Daoy (cell line): Measurements from ENCODE around the gene NCS1. TPM values are rescaled to one million over a fixed set of nuclear protein-coding genes. Genes with fewer than 3 reads are reported as not detected.
"Not testable (repeated sequence)": the region's sequence is repeated elsewhere in the genome, so short reads cannot be mapped to it uniquely, and the experiment has no call there.

Source experiments
- DNase-seq: peaks from one replicate; pipeline ENCODE4 v3.0.0-alpha.2; 2015; ENCODE audit warnings: low read depth
- total RNA-seq: library from RNA; depleted of rRNA; stranded (reverse); fragments of >200 nt; shearing (Covaris generic); gene quantifications from 2 replicates; pipeline ENCODE4 v1.2.3, GENCODE V29; 2014

NCS1 gene
- total RNA-seq, 1 experiment from 2014 or later = 49.6 TPM

DNA sequence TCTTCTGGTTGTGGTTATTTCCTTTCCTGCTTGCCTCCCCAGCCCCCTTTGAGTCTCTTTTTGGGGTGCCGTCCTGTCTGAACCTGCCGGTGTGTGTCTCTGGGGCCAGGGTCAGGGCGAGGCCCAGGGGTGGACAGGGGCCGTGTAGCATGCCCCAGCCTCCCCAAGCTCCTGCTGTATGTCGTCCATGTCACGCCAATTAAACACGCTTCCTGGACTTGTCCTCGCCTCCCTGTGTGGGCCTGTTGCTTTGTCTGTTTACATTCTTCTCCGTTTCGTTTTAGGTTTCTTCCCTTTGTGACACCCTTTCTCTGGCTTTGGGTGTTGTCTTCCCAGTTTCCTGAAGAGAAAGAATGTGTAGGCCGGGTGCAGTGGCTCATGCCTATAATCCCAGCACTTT, 64.9 kb downstream of the NCS1 start:
- peak; percentile 73 for DNase-seq

DNA sequence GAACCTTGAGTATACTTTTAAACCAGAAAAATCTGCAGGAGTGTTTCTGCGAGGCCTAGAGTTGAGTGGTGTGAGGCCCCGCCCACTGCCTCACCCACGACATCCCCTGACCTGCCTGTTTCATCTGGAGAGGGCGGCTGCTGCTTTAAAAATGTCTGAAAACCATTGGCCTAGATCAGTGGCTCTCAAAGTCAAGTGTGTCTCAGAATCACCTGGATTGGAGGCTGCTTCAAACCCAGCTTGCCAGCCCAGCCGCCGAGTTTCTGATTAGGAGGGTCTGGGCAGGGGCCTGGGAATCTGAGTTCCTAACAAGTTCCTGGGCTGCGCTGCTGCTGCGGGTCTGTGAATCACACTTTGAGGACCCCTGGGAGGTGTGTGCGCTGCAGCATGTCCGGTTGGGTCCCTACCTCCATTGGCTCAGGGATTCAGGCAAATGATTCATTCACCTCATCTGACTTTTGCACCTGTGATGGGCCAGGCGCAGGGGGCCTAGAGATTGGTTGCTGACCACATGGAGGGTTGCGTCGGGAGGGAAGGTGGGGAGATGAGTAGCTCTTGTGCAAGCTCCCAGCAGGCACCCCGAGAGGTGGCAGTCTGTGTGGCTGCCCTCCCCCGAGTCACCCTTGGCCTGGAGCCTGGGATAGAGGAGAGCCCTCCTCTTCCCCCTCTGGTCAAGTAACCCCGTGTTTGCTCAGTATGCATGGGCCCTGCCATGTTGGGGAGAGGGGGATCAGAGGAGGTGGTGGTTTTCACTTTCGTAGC, 65.7 kb downstream of the NCS1 start:
- DNase-seq = no peak

DNA sequence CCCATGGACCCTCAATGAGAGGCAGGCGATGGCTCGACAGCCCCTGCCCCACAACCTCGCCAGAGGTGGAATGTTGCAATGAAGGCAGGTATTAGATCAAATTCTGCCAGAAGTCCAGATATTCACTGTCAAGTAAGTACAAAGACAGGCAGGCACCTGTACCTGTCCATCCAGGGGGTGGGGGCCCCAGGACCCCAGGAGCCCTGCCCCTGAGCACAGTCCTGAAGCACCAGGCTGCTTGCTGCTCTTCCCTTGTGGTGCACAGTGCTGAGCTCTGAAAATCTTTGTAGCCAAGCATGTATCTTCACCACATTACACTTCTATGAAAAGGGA, 67.1 kb downstream of the NCS1 start:
- no peak for DNase-seq

DNA sequence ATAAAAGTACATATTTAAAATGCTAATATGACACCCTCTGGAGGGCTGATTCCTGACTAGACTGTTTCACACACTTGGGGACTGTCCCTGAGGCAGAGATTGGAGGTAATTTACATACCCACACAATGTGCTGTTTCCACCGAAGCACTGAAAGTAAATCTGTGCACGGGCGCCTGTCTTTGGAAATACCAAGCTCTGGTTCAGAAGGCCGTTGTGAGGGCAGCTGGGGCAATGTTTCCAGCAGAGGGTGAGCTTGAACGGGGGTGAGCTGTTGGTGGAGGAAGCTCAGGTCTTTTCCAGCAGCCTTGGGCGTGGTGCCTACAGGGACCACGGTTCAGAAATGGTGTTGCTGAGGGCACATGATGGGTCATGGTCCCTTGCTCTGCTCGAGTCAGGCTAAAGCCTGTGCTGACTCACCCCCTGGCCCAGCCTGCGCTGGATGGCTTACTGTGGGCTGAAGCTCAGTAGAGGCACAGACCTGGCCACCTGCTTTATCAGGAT, 67.6 kb downstream of the NCS1 start:
- DNase-seq = peak; percentile 65

DNA sequence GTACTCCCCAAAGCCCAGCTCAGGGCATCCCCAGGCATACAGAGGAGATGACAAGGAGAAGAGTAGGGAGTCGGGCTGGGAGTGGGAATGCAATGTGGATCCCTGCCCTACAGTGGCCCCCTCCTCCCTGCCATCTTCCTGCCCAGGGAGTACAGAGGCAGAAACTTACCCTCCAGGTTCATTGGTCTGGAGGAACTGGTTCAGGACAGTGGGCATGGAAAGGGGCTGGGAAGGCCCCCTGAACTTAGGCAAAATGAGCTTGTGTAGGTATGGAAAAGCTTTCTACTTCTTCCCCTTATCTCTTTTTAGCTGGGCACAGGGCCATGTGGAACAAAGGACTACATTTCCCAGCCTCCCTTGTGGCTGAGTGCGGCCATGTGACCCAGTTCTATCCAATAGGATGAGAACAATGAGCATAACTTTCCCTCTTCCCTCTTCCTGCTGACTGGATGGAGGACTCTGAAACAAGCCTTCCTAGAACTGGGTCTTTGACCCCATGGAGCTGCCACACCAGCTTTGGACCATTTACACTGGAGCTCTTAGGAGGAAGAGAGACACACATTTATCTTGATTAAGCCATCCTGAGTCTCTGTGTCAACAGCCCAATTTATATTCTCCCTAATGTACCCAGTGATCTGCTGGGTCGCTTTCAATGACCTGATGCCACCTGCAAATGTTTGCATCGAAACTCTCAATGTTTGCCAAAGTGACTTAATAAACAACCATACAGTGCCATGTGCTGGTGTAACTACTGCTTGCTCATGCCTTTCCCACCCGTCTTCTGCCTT, 68.4 kb downstream of the NCS1 start:
- peak; percentile 84 for DNase-seq

DNA sequence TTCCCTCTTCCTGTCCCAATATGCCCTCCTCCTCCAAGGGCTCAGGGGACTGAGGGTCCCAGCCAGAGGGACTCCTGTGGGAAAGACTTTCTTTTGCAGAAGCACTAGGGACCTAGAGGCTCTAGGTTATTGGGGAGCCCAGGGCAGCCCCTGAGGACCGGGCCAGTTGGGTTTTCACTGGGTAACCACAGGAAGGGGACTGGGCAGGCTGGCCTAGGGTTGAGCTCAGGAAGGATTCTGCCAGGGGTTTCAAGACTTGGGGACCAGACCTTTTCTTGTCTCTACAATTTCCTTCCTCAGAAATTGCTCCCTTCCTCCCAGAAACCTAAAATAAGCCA, 69.0 kb downstream of the NCS1 start:
- DNase-seq = no peak

DNA sequence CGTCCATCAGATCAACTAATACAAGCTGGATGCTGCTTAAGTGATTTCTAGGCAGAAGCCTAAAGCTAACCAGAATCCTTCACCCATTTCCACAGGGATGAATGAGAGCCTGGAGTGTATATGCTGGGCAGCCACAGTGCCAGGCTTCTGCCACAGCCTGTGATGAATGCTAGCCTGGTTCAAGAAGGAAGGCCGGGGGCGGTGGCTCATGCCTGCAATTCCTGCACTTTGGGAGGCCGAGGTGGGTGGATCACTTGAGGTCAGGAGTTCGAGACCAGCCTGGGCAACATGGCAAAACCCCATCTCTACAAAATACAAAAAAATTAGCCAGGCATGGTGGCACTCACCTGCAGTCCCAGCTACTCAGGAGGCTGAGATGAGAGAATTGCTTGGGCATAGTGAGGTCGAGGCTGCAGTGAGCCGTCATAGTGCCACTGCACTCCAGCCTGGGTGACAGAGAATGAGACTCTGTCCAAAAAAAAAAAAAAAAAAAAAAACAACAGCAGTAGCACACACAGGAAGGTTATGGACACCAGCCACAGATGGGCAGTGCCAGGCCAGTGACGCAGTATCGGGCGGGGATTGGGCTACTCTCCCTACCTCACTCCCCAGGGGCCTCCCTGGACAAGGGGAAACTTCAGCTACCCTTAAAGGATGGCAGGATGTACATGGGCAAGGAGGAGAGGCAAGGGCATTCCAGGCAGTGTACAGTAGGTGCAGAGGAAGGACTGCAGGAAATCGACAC, 70.2 kb downstream of the NCS1 start:
- no peak for DNase-seq

DNA sequence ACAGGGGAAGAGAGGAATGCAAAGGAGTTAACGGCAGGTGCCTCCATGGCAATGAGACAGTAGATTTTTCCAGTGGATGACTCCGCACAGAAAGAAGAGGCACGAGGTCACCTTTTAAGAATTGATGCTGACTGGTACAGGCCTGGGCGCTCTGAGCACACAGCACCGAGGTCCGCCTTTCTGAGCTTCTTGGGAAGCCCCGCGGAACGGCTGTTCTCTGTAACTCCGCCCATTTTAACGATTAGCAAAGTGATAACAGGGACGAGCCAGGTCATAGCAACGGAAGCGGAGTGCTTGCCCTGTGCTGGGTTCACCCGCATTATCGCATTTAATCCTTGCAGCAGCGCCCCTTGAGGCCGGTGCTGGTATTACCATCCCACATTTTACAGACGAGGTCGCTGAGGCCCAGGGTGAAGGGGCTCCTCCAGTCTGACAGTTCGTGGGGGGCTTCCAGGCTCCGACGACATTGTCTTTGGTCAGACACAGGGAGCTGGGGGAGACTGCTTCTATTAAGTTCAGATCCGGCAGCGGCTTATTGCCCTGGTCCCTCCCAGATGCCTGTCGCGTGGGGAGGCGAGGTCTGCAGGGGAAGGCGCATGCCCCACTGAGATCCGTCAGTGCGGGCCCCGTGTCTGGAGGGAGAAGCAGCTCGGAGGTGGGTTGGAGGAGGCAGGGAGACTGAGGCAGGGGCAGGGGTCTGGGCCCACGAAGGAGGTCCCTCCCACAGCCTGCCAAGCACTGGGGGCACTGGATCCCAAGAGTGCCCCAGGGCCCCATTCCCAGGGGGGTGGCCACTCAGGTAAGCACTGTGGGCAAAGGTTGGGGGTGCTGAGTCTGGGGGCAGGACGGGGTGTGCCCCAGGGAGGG, 71.0 kb downstream of the NCS1 start:
- peak; percentile 70 for DNase-seq

DNA sequence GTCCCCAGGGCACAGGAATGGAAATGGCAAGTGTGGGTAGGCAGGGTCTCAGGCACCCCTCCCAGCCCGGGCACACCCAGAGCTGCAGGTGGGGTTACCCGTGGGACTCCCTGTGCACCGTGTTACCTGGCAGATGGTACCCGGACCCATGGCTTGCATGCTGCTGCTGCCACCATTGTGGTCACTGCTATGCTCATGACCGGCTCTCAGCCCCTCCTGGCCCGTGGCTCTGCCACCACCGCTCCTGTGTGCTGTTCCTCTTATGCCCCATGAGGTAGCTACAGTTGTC, 71.6 kb downstream of the NCS1 start:
- DNase-seq = no peak

DNA sequence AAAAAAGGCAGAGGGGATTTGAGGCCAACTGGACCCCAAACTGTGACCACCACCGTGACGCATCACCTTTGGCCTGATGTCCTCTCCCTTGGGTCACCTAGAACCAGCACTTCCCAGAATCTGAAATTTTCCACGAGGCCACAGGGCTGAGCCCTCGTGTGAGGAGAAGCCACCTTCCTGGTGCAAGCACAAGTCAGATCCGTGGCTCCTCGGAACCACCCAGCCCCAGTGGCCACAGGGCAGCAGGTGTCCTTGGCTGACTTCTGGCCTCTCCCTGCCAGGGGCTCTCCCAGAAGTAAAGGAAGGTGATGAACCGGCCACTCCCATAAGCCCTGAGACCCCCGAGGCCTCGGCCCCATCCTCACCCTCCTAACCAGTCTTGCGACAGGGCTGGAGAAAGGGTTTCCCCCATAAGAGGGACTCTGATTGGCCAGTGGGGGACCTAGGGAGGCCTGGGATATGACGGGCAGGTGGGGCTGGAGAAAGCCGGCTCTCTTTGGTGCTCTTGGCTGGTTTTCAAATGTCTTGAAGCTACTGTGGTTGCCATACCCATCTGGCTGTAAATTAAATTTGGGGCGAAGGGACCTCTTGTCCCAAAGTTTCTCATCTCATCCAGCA, 72.5 kb downstream of the NCS1 start:
- no peak for DNase-seq

DNA sequence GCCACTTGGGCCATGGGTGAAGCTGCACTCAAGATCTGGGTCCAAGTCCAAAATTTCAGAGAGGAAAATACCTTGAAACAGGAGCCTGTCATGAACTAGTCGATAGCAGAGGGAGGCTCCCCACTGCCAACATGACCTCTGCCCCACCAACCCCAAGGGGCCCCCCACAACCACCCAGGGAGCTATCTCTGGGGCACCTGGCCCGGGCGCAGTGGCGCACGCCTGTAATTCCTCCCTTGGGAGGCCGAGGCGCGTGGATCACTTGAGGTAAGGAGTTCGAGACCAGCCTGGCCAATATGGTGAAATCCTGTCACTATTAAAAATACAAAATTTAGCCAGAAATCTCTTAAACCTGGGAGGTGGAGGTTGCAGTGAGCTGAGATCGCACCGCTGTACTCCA, 73.3 kb downstream of the NCS1 start:
- DNase-seq = no peak

DNA sequence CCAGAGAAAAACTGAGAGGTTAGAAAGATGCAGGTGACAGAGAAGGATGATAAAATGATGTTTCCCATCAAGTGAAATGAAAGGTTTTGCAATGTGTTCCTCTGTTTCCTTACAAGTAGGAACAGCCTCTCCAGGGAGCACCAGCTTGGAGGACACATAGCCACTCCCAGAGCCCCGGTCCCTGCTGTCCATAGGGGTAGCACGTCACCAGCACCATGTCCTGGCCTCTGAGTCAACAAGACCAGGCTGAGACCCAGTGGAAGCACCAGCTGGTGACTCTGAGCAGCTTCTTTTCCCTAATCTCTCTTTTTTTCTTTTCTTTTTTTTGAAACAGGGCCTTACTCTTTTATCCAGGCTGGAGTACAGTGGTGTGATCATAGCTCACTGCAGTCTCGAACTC, 73.9 kb downstream of the NCS1 start:
- no peak for DNase-seq

DNA sequence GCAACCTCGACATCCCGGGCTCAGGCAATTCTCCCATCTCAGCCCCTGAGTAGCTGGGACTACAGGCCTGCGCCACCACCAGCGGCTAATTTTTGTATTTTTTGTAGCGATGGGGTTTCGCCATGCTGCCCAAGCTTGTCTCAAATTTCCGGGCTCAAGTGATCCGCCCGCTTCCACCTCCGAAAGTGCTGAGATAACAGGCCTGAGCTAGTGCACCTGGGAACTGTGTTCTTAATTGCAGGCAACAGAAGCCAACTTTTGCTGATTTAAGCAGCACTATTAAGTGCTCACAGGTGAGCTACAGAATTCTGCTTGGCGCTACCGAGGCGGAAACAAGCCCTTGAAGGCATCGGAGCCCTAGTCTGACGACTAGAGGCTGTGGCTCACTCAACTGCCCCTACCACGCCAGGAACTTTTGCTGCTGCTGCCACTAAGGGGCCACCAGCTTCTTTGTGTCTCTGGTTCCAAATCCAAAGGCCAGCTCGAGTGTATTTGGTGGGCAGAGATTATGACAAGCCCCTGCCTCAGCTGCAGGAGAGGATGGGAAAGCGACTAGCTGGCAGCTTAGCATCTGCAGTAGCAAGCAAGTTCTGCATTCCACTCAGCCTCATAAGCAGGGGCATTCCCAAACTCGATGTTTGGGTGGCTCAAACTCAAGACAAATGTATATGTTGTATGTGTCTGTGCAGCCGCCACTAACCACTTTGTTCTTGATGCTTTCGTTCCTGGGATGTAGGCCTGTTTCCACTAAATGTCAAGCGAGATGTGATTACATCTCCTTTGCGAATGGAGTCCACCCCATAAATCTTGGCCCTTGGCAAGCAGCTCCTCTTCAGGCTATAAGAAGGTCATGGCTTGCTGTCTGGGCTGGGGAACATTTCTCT, 82.8 kb downstream of the NCS1 start:
- DNase-seq = no peak

DNA sequence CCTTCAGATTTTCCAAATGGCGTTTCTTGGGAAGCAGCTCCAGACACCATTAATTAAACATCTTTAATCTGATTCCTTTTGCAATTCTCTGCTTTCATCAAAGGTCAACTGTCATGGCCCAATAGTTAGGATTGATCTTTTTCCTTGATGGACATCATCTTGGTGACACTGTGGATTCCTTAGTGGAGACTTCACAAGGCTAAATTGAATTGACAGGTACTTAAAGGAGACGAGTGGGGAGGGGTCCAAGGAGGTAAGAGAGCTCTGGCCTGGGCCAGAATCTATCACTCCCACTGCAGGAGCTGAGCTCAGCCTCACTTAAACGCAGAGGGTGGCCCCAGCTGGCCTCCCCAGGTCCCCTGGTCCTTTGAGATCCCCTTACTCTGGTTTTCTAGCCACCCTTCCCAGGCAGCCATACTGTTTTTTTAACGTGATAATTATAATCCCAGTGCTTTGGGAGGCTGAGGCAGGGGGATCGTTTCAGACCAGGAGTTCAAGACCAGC, 83.5 kb downstream of the NCS1 start:
- no peak for DNase-seq

DNA sequence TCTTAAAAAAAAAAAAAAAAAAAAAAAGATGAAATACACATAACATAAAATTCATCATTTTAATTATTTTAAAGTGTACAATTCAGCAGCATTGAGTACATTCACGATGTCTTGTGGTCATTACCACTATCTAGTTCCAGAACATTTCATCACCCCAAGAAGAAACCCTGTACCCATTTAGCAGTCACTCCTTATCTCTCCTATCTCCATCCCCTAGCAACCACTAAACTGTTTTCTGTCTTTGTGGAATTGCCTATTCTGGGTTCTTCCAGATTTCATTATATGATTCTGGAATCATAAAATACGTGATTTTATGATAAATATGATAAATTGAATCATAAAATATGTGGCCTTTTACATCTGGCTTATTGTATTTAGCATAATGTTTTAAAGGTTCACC, 84.4 kb downstream of the NCS1 start:
- DNase-seq = no peak

DNA sequence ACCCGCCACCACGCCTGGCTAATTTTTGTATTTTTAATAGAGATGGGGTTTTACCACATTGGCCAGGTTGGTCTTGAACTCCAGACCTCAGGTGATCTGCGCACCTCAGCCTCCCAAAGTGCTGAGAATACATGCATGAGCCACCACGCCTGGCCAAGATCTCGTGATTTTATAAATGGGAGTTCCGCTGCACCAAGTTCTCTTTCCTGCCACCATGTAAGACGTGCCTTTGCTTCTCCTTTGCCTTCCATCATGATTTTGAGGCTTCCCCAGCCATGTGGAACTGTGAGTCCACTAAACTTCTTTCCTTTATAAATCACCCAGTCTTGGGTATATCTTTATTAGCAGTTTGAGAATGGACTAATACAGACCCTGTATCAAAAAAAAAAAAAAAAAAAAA, 85.9 kb downstream of the NCS1 start:
- not testable (repeated sequence) for DNase-seq

DNA sequence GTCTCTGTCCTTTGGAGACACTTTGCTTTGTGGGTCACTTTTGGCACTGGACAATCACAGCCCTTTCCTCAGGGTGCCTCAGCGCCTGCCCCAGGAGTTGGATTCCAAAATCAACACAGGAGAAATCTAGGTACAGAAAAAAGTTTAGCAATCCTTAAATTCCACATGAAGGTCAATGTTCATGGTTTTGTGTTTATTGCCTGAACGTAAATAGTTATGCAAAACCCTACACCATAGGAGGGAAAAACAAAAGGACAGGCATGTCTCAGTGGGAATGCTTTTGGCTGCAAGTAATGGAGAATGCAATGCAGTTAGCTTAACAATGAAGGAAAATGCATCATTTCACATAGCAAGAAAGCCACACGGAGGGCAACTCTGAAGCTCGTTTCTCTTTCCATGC, 86.8 kb downstream of the NCS1 start:
- DNase-seq = no peak

DNA sequence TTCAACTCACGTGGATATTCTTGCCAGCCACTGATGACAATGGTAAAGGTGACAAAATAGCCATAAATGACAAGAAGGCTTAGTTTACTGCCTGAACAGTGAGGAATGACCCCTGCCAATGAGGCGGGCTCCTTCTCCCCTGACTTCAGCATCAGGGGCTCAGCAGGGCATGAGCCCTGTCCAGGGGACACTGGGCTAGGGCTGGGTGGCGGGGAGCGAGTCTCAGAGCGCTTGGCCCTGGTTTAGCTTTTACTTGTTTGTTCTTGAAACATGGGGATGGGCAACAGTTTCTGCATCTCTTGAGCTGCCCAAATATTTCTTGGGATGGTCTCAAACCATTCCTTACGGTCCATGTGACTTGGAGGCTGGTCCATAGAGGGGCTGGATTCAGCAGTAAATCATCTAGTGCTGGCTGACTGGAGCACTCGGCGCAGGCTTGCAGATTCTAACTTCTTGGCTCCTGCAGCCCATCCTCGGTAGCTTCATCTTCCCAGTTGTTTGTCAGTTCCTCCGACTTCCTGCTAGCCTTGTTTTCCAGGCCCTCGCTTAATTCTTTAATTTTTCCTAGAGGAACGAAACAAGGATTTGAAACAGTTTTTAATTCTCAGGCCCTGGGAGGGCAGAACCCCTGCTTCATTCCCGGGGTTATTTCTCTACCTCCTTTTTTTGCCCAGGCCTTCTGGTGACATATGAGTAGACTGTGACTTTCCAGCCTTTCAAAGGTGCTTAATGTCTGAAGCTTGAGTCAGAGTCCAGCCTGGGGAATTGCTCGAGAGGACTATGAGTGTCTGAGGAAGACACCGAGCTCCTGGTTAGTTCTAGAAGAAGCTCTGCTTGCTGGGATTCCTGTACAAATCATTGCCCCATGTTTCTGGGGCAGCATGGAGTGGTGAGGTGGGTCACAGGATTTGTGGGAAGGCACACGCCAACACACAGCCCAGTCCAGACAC, 88.9 kb downstream of the NCS1 start:
- DNase-seq = no peak
